Breast epithelium (tissue), 4 donors: ENCODE results near the gene TRPM5. TPM values are rescaled to one million over a fixed set of nuclear protein-coding genes. Genes with fewer than 3 reads are reported as not detected.

Experiments used
- DNase-seq, 2 donors: peaks; one replicate each; pipeline ENCODE4 v3.0.0-alpha.2; 2019; ENCODE audit warnings: low spot score in 2 of 2
- H3K27ac ChIP-seq, 2 donors: fragments of 200-600 bp; sonication (generic) in 1 of 2; one replicate each; pipeline ENCODE4 v1.5.1; 2016 to 2019; ENCODE audit warnings: mild to moderate bottlenecking in 1 of 2
- H3K27me3 ChIP-seq, 2 donors: fragments of 200-600 bp; sonication (generic) in 1 of 2; one replicate each; pipeline versions ENCODE4 v1.5.1 to v1.6.0; 2017 to 2019; ENCODE audit warnings: control low read depth in 1 of 2, mild to moderate bottlenecking in 1 of 2
- H3K36me3 ChIP-seq: fragments of 200-600 bp; one replicate; pipeline ENCODE4 v1.5.1; 2019
- H3K4me1 ChIP-seq, 2 donors: fragments of 200-600 bp; sonication (generic); one replicate each; pipeline ENCODE4 v1.5.1; 2016 to 2019; ENCODE audit warnings: control low read depth in 1 of 2
- H3K4me3 ChIP-seq, 3 donors: fragments of 200-600 bp; sonication (generic); 1 replicate in 2 of 3; 2 replicates in 1 of 3; pipeline ENCODE4 v1.5.1; 2016 to 2019; ENCODE audit warnings: mild to moderate bottlenecking in 3 of 3, moderate library complexity in 2 of 3
- H3K9me3 ChIP-seq, 2 donors: fragments of 200-600 bp; sonication (generic) in 1 of 2; one replicate each; pipeline ENCODE4 v1.5.1; 2016 to 2019; ENCODE audit warnings: control low read depth in 1 of 2
- POLR2A ChIP-seq: fragments of 450-650 bp; IDR thresholded peaks from one replicate; pipeline ENCODE4 v1.6.1; 2016; ENCODE audit warnings: antibody characterized with exemption, mild to moderate bottlenecking, moderate library complexity
- POLR2AphosphoS5 ChIP-seq, 3 donors: sonication (generic); formaldehyde crosslinking; IDR thresholded peaks; one replicate each; pipeline ENCODE4 v1.6.1; 2017; ENCODE audit warnings: antibody characterized with exemption in 3 of 3
- intact Hi-C: fragments of 100-400 bp; cut with DNase I; formaldehyde crosslinking; loops from one replicate; pipeline ENCODE4 v1.15.1; 2023; ENCODE audit warnings: low total_unique reads
- total RNA-seq, 3 donors: library from RNA; depleted of rRNA; stranded (reverse); fragments of >200 nt; gene quantifications; one replicate each; pipeline ENCODE4 v1.1.0, GENCODE V29; 2016
- TF ChIP-seq, protein P1 (sequence below), 3 donors: fragments of 450-650 bp; IDR thresholded peaks; one replicate each; pipeline ENCODE4 v1.5.1; 2016 to 2017; ENCODE audit warnings: antibody characterized with exemption in 3 of 3, mild to moderate bottlenecking in 3 of 3, moderate library complexity in 3 of 3

TRPM5 gene
- total RNA-seq, 3 donors from 2014 or later: not detected

DNA sequence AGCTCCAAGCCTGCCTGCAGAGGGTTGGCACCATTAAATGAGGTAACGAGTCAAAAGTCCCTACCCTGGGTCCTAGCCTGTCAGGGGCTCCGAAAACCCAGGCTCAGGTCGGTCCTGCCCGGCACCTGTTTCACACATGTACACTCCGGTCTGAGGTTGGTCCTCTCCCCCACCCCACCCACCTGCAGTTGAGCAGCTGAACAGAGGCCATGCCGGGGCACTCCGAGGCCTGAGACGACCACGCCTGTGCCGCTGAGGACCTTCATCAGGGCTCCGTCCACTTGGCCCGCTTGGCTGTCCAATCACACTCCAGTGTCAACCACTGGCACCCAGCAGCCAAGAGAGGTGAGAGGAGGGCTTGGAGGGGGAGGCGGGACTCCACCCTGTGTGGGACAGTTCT lies 42.2 kb downstream of the TRPM5 start:
- intact Hi-C loops: no loop called here
- peaks cover 5% of the 10 kb centered on the region for H3K36me3 ChIP-seq
- TF ChIP-seq, protein P1, sequence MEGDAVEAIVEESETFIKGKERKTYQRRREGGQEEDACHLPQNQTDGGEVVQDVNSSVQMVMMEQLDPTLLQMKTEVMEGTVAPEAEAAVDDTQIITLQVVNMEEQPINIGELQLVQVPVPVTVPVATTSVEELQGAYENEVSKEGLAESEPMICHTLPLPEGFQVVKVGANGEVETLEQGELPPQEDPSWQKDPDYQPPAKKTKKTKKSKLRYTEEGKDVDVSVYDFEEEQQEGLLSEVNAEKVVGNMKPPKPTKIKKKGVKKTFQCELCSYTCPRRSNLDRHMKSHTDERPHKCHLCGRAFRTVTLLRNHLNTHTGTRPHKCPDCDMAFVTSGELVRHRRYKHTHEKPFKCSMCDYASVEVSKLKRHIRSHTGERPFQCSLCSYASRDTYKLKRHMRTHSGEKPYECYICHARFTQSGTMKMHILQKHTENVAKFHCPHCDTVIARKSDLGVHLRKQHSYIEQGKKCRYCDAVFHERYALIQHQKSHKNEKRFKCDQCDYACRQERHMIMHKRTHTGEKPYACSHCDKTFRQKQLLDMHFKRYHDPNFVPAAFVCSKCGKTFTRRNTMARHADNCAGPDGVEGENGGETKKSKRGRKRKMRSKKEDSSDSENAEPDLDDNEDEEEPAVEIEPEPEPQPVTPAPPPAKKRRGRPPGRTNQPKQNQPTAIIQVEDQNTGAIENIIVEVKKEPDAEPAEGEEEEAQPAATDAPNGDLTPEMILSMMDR (IDR thresholded peaks at IDR 0.05): no peak
- TF ChIP-seq POLR2A (no peak), POLR2AphosphoS5 (IDR thresholded peaks at IDR 0.05) (no peak)
- H3K27me3 ChIP-seq: no peaks in the 10 kb centered on the region
- peak overlapping the region in 1 of 3 donors; percentile 85 for H3K4me3 ChIP-seq
- no peak for DNase-seq
- no peak overlapping the region for H3K27ac ChIP-seq
- peaks cover 7 to 10% of the 10 kb centered on the region in 2 donors for H3K4me1 ChIP-seq
- H3K9me3 ChIP-seq: no peaks in the 10 kb centered on the region

DNA sequence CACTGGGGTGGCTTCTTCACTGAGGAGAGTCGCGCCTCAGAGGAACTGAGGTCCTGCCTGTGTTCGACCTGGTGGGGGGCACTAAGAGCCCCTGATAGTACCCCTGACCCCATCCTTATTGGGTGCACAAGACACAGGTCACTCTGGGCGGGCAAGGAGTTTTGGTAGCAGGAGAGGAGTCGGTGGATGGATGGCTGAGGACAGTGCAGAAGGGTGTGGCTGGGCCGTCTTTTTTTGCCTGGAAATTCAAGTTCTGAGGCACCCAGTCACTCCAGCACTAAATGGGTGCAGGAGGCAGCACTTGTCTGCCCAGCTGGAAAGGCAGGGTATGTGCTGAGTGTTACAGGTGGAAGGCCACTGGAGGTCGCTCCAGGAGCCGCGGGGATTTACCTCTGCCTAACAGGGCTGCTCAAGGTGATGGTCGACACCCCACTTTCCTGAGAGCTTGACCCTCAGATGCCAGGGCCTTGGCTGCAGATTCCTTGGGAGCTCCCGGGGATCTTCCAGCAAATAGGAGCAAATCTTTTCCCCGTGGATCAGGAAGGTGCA lies 42.8 kb downstream of the TRPM5 start:
- Histone ChIP-seq H3K27ac (peak overlapping the region; percentile 88 to 99), H3K4me1 (peaks cover 7 to 10% of the 10 kb centered on the region in 2 donors), H3K9me3 (no peaks in the 10 kb centered on the region), H3K4me3 (peak overlapping the region; percentile 85 to 100 (median 100)), H3K27me3 (no peaks in the 10 kb centered on the region), H3K36me3 (peaks cover 10% of the 10 kb centered on the region)
- TF ChIP-seq POLR2A: no peak
- no peak for TF ChIP-seq POLR2AphosphoS5 (IDR thresholded peaks at IDR 0.05)
- TF ChIP-seq, protein P1 (IDR thresholded peaks at IDR 0.05): no peak
- intact Hi-C loops: no loop called here
- DNase-seq: no peak

DNA sequence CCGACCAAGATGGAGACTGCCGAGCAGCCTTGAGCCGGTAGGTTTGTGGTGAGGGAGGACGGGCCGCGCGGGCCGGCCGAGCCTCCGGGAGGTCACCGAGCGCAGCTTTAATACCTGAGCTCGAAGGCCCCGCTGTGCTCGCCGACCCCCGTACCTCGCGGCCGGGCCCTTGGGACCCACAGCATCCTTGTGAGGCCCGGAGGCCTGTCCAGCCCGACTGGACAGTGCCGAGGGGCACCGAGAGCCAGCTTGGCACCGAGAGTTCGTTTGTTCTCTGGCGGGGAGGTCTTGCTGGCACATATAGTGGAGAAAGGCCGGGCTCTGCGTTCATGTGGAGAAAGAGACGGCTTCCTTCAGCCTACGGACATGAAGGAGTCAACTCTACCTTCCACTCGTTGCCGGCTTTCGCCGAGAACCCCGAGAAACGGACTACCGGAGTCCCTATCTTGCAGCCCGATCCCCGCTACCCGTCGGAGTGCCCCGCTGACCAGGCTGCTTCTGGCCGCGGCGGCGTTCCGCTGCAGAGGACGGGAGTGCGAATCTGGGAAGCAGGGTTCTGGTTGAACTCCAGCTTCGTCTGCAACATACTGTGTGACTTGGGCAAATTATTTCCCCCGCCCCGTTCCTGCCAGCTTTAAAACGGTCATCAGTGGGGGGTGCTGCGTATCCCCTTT lies 43.4 kb downstream of the TRPM5 start:
- Histone ChIP-seq H3K27me3 (no peaks in the 10 kb centered on the region), H3K4me1 (peaks cover 7 to 10% of the 10 kb centered on the region in 2 donors), H3K36me3 (peaks cover 10% of the 10 kb centered on the region), H3K4me3 (peak overlapping the region; percentile 85 to 100 (median 100)), H3K9me3 (no peaks in the 10 kb centered on the region), H3K27ac (peak overlapping the region; percentile 88 to 99)
- intact Hi-C loops: no loop called here
- no peak for TF ChIP-seq POLR2A
- DNase-seq: no peak

DNA sequence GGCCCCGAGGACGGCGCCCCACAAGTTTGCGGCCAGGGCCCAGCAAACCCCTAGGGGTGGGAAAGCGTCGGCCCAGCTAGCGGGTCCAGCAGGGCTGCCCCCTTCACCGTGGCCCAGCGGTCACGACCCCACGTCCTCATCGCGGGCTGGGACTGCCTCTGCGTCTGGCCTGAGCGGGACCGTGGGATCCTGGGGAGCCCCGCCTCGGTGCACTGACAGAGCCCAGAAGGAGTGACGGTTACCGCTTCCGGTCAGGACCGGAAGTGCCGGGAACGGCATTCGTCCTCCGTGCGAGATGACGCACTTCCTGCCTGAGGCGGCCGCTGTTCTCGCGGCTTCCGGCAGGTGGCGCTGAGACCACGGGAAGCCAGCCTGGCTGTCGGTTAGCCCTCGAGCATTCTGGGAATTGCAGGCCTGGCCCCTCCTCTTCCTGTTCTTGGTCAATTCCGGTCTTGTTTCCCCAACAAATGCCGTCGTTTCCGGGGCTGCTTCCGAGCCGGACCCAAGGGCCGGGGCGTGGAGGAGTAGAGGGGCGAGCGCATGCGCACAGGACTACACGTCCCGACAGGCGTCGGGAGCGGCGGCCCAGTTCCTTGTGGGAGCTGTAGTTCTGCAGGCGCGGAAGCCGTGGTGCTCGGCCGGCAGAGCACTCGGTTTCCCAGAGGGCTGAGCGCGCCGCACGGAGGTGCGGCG lies 44.1 kb downstream of the TRPM5 start, which contains the start of gene TSSC4:
TSSC4 (plus strand) TSS at position 682 of the 693 bp plus-strand sequence. CDS start 1,884 bp downstream, outside the sequence.
- TF ChIP-seq, protein P1 (IDR thresholded peaks at IDR 0.05): peak; percentile 97 to 99 (median 98)
- peak; percentile 89 for TF ChIP-seq POLR2A
- TF ChIP-seq POLR2AphosphoS5 (IDR thresholded peaks at IDR 0.05): peak; percentile 98 to 99 (median 99)
- H3K4me1 ChIP-seq: peaks cover 7 to 10% of the 10 kb centered on the region in 2 donors
- H3K9me3 ChIP-seq: no peaks in the 10 kb centered on the region
- H3K4me3 ChIP-seq: peak within 1 kb of the TSS; percentile 85 to 100 (median 100)
- intact Hi-C loops: no loop called here
- H3K36me3 ChIP-seq: peaks cover 10% of the 10 kb centered on the region
- peak; percentile 98 to 100 for DNase-seq
- no peaks in the 10 kb centered on the region for H3K27me3 ChIP-seq
- H3K27ac ChIP-seq: peak within 1 kb of the TSS; percentile 97 to 99

DNA sequence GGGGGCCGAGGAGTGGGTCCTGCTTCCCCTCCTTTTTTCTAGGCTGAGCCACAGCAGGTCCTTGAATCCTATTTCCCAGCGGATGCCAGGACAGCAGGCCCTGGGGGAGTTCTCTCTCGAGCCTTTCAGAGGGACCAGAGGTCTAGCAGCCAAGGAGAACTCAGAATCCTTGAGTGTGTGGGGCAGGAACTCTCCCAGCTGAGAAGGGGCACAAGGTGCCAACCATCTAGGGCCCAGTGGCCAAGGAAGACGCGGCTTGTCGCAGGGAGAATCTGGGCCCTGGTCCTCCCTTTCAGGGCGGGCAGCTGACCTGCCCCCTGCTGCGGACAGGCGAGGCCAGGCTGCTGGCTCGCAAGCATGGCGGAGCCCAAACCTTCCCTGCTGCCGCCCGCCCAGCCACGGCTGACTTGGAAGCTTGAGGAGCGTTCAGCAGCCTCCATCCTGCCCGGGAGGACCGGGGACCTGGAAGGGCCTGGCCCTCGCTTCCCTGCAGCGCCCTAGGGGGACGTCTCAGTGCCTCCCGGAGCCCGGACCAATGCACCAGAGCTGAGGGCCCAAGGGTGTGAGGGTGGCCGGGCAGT lies 44.7 kb downstream of the TRPM5 start:
- TF ChIP-seq POLR2AphosphoS5 (IDR thresholded peaks at IDR 0.05) (no peak), POLR2A (no peak)
- TF ChIP-seq, protein P1 (IDR thresholded peaks at IDR 0.05): no peak
- peak overlapping the region; percentile 97 to 99 for H3K27ac ChIP-seq
- no peaks in the 10 kb centered on the region for H3K27me3 ChIP-seq
- H3K36me3 ChIP-seq: peaks cover 10% of the 10 kb centered on the region
- H3K9me3 ChIP-seq: no peaks in the 10 kb centered on the region
- intact Hi-C loops: no loop called here
- peak overlapping the region; percentile 85 to 100 (median 100) for H3K4me3 ChIP-seq
- no peak for DNase-seq
- peaks cover 7 to 10% of the 10 kb centered on the region in 2 donors for H3K4me1 ChIP-seq
